ENCODE results near the gene TUBB2B.

DNA sequence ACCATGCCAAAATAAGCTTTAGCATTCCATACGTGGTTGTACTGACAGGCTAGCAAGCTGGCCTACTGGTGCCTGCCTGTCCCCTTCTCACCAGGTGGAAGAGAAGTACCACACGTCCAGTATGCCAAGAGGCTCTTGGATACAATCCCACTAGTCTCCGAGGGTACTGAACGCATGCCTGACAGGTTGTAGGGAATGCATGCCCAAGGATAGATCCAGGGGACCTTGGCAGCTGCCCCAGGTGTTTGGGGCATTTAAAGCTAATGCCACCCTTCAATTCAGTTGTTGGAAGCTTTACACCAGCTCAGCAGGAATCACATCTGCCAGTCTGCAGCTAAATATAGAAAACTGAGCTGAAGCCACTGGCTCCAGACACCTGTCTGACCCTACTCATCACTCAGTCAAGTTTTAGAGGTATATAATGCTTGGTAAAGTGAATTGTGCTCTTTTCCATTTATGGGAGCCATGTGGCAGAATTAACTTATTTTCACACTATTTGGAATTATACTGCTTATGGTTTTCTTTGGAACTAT lies 4.9 kb downstream of the TUBB2B start:
- no peak for TF ChIP-seq POLR2A (IDR thresholded peaks at IDR 0.05)
- TF ChIP-seq CTCF (IDR thresholded peaks at IDR 0.05), result no peak

Measured in uterus (tissue), 2 donors.